ENCODE results near the gene IL9.

Gene IL9

DNA sequence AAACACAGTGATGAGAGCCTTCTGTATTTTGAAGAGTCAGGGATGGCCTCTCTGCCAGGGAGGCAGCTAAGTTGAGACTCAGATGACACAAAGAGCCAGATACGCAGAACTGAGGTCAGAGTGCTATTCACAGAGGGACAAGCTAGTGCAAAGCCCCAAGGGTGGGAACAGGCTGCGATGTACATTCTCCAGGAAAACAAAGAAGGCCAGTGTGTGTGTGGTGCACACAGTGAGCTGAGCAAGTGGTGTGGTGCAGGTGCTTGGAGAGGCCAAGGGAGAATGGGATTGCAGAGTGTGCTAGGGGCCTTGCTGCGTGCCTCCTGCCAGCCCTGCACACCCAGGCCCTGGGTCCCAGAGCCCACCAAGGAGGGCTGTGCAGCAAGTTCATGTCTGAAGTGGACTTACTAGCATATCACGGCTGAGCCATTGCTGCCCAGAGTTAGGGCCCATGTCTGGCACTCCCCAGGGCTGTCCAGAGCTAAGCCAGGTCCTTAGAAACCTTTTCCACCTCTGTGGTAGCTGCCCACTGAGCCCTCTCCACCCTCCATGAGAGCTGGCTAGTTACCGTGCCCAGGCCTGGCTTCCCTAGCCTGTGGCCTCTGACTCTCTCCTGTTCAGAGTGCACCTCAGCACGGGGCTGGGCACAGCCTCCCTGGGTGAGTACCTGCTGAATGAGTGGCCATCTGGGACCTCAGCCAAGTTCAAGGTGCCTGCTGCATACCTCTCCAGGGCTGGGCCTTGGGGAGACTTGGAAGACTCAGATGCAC is 51.9 kb downstream of the IL9 start:
- DNase-seq (ENCODE audit: insufficient read length, low spot score) (no peak), FAIRE-seq (no peak)

DNA sequence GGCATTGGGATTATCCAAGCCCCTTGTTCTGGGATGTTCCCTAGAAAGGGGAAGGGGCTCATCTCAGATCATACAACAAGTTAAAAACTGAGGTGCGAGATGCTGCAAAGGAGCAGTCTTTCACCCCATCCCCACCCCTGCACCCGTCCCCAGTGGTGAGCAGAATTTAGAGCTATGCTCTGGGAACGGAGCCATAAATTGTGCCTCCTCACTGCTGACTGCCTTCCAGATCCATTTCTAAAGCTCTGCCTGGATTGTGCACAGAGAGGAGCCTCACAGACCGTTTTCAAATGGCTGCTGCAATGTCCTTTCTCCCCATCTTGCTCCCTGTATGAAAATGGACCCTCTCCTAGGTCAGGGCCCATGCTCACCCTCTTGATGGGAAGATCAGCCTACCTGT is 52.9 kb downstream of the IL9 start:
- no peak for DNase-seq (ENCODE audit: insufficient read length, low spot score)
- FAIRE-seq: no peak

Data from HTR-8/SVneo (cell line).